Activated CD4-positive, alpha-beta T cell treated with anti-CD3 and anti-CD28 coated beads, Interleukin-2, amount 10 ng/mL, durations not matched to agents 7 days and 5 days (primary cell): Measurements from ENCODE around the gene SNTG2. TPM values are rescaled to one million over a fixed set of nuclear protein-coding genes. Genes with fewer than 3 reads are reported as not detected.

Experiments
- CTCF ChIA-PET: fragments of 350-600 bp; sonication (Branson Sonifier 250); formaldehyde crosslinking; loops from one replicate; lab custom pipeline; 2021; ENCODE audit warnings: antibody characterized with exemption; lab: Charles Lee
- POLR2A ChIA-PET: fragments of 350-600 bp; sonication (Branson Sonifier 250); formaldehyde crosslinking; loops from one replicate; lab custom pipeline; 2021; ENCODE audit warnings: antibody characterized with exemption; lab: Charles Lee
- DNase-seq: peaks from one replicate; pipeline ENCODE4 v3.0.0-alpha.2; 2020
- H3K27ac Mint-ChIP-seq: one replicate; pipeline ENCODE4 v1.8.0; 2021; ENCODE audit warnings: mild to moderate bottlenecking, moderate library complexity, mixed read lengths
- H3K27me3 Mint-ChIP-seq: one replicate; pipeline ENCODE4 v1.8.0; 2021; ENCODE audit warnings: mixed read lengths
- H3K36me3 Mint-ChIP-seq: one replicate; pipeline ENCODE4 v1.8.0; 2021; ENCODE audit warnings: low read depth, mixed read lengths
- H3K4me1 Mint-ChIP-seq: one replicate; pipeline ENCODE4 v1.8.0; 2021; ENCODE audit warnings: mixed read lengths
- H3K4me3 Mint-ChIP-seq: one replicate; pipeline ENCODE4 v1.8.0; 2021; ENCODE audit warnings: mild to moderate bottlenecking, moderate library complexity, mixed read lengths
- H3K9me3 Mint-ChIP-seq: one replicate; pipeline ENCODE4 v1.8.0; 2021; ENCODE audit warnings: mixed read lengths
- total RNA-seq, 2 experiments: library from RNA; stranded (reverse); gene quantifications; one replicate each; pipeline ENCODE4 v1.2.3, GENCODE V29; 2021

The SNTG2 gene
- total RNA-seq, 2 experiments from 2014 or later: not detected

GRCh38 chr2:946073-946948 is 4.3 kb upstream of the SNTG2 start:
- Mint-ChIP-seq H3K27me3 (peaks cover 18% of the 10 kb centered on the region), H3K4me3 (peak overlapping the region; percentile 4), H3K9me3 (peaks cover 8% of the 10 kb centered on the region), H3K4me1 (peaks cover 18% of the 10 kb centered on the region), H3K36me3 (peaks cover 2% of the 10 kb centered on the region), H3K27ac (no peak overlapping the region)
- ChIA-PET CTCF (no interaction called here), POLR2A (no interaction called here)
- DNase-seq: no peak

DNA sequence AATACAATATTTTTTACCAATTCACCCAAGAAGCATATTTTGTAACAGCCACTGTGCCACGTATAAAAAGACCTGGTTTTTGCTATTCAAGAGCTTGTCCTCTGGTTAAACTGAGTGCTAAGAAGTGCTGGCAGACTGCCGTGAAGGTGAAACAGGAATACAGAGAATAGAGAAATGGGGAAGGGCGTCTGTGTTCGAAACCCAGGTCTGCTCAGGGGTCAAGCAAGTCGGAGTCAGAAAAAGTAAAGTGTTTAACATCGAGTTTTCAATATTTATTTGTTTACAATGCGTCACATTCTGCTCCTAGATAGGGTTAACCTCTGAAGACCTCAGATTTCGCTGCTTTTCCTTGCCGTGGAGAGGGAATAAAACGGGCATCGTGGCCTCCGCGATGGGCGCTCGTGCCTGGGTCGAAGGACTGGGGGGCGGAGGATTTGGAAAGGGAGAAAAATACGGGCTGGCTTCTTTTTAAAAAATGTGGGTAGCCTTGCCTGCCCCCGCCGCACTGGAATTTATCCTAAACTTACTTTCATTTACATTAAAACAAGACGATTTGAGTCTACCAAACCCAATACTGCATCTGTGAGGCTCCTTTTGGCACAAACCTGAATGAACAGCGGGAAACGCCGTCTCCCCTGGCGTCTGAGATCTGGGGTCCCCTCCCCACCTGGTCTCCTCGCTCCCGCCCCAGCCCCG is 1.1 kb upstream of the SNTG2 start:
- ChIA-PET POLR2A (no interaction called here), CTCF (interaction anchor here (1.3 kb wide), 1 partner anchor 10 kb away, joined by 3 read pairs; no protein-coding TSS in a partner anchor)
- no peak for DNase-seq
- Mint-ChIP-seq H3K27me3 (peaks cover 44% of the 10 kb centered on the region), H3K4me1 (peaks cover 21% of the 10 kb centered on the region), H3K36me3 (no peaks in the 10 kb centered on the region), H3K9me3 (peaks cover 4% of the 10 kb centered on the region), H3K4me3 (peak overlapping the region; percentile 62), H3K27ac (no peak overlapping the region)

- H3K4me1 Mint-ChIP-seq: peaks cover 13% of the 10 kb centered on the region
- H3K27me3 Mint-ChIP-seq: peaks cover 52% of the 10 kb centered on the region
- H3K4me3 Mint-ChIP-seq: peak overlapping the region; percentile 62
- H3K27ac Mint-ChIP-seq: peak overlapping the region; percentile 71
- H3K9me3 Mint-ChIP-seq: no peaks in the 10 kb centered on the region
- DNase-seq: no peak
- no peaks in the 10 kb centered on the region for H3K36me3 Mint-ChIP-seq
- POLR2A ChIA-PET: no interaction called here
- CTCF ChIA-PET: interaction anchor here (1.3 kb wide), 1 partner anchor 8 kb away, joined by 3 read pairs; no protein-coding TSS in a partner anchor
Measured at GRCh38 chr2:951224-952006, 766 bp downstream of the SNTG2 start.

GRCh38 chr2:953408-953807 is 2.8 kb downstream of the SNTG2 start:
- H3K27me3 Mint-ChIP-seq: peaks cover 52% of the 10 kb centered on the region
- CTCF ChIA-PET: interaction anchor here (1.3 kb wide), 1 partner anchor 10 kb away, joined by 3 read pairs; no protein-coding TSS in a partner anchor
- H3K27ac Mint-ChIP-seq: no peak overlapping the region

DNA sequence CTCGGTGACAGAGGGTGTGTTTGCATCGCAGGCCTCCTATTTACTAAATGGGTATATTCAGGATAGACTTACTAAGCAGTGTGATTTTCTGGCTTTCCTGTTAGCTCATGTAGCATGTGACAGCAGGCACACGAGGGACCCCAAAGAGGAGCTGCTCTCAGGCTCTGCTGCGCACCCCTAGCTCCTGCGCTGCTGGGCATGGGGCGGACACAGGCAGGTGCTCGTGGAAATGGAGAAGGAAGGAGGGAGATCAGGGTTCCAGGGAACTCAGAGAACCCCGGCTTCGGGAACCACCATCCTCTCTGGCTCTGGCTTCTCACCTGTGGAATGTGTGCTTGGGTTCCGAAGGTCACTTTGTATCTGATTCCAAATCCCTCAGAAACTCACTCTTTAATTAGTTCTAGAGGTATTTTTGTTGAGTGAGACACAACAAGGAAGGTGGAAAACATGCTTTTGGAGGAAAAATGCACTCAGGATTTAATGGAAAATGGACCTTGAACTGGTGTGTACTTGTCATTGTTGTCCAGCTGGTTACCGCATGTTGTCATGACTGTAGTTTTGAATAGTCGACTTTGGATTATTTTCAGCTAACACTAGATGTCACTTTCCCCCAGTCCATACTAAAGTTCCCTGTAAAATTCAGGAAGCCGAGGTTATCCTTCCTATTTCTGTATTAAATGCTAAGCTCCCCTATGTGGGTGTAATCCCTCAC is 3.5 kb downstream of the SNTG2 start:
- CTCF ChIA-PET: interaction anchor here (0.7 kb wide), 1 partner anchor 106 kb away, joined by 3 read pairs; no protein-coding TSS in a partner anchor
- Mint-ChIP-seq H3K4me3 (no peak overlapping the region), H3K27me3 (peaks cover 51% of the 10 kb centered on the region), H3K27ac (no peak overlapping the region), H3K36me3 (no peaks in the 10 kb centered on the region), H3K9me3 (no peaks in the 10 kb centered on the region), H3K4me1 (peaks cover 10% of the 10 kb centered on the region)
- no peak for DNase-seq
- POLR2A ChIA-PET: interaction anchor here (0.6 kb wide), 1 partner anchor 88 kb away, joined by 3 read pairs; no protein-coding TSS in a partner anchor

More at GRCh38 chr2:953408-953807, 2.8 kb downstream of the SNTG2 start:
- Mint-ChIP-seq H3K4me1 (peaks cover 10% of the 10 kb centered on the region), H3K9me3 (no peaks in the 10 kb centered on the region), H3K4me3 (no peak overlapping the region), H3K36me3 (no peaks in the 10 kb centered on the region)
- POLR2A ChIA-PET: interaction anchor here (0.8 kb wide), 1 partner anchor 1716 kb away, joined by 3 read pairs; no protein-coding TSS in a partner anchor
- DNase-seq: no peak

GRCh38 chr2:954687-955000 is 4.0 kb downstream of the SNTG2 start:
- Mint-ChIP-seq H3K9me3 (no peaks in the 10 kb centered on the region), H3K27me3 (peaks cover 47% of the 10 kb centered on the region), H3K4me1 (peaks cover 5% of the 10 kb centered on the region), H3K27ac (no peak overlapping the region), H3K36me3 (no peaks in the 10 kb centered on the region), H3K4me3 (no peak overlapping the region)
- no peak for DNase-seq
- CTCF ChIA-PET: interaction anchor here (0.7 kb wide), 1 partner anchor 107 kb away, joined by 3 read pairs; no protein-coding TSS in a partner anchor
- POLR2A ChIA-PET: interaction anchor here (0.6 kb wide), 1 partner anchor 89 kb away, joined by 3 read pairs; no protein-coding TSS in a partner anchor

GRCh38 chr2:955829-956731 is 5.4 kb downstream of the SNTG2 start:
- CTCF ChIA-PET: no interaction called here

GRCh38 chr2:959457-959856 is 8.8 kb downstream of the SNTG2 start:
- no peaks in the 10 kb centered on the region for H3K36me3 Mint-ChIP-seq
- ChIA-PET CTCF (interaction anchor here (1.1 kb wide), 1 partner anchor 9 kb away, joined by 3 read pairs; the partner anchor contains the start of gene SNTG2), POLR2A (no interaction called here)
- no peak overlapping the region for H3K4me3 Mint-ChIP-seq
- H3K27me3 Mint-ChIP-seq: peaks cover 21% of the 10 kb centered on the region
- no peak overlapping the region for H3K27ac Mint-ChIP-seq
- H3K9me3 Mint-ChIP-seq: no peaks in the 10 kb centered on the region
- DNase-seq: no peak
- H3K4me1 Mint-ChIP-seq: no peaks in the 10 kb centered on the region

More at GRCh38 chr2:955829-956731, 5.4 kb downstream of the SNTG2 start:
- Mint-ChIP-seq H3K4me1 (peaks cover 3% of the 10 kb centered on the region), H3K36me3 (no peaks in the 10 kb centered on the region), H3K4me3 (no peak overlapping the region), H3K27me3 (peaks cover 45% of the 10 kb centered on the region), H3K9me3 (no peaks in the 10 kb centered on the region), H3K27ac (no peak overlapping the region)
- DNase-seq: no peak
- POLR2A ChIA-PET: no interaction called here

- no peaks in the 10 kb centered on the region for H3K4me1 Mint-ChIP-seq
- no peaks in the 10 kb centered on the region for H3K9me3 Mint-ChIP-seq
- peaks cover 16% of the 10 kb centered on the region for H3K27me3 Mint-ChIP-seq
- no peak overlapping the region for H3K4me3 Mint-ChIP-seq
- no peak overlapping the region for H3K27ac Mint-ChIP-seq
- CTCF ChIA-PET: interaction anchor here (0.6 kb wide), 1 partner anchor 171 kb away, joined by 3 read pairs; no protein-coding TSS in a partner anchor
- no peak for DNase-seq
- H3K36me3 Mint-ChIP-seq: no peaks in the 10 kb centered on the region
- POLR2A ChIA-PET: interaction anchor here (0.6 kb wide), 1 partner anchor 20 kb away, joined by 3 read pairs; no protein-coding TSS in a partner anchor
Measured at GRCh38 chr2:960061-960736, 9.6 kb downstream of the SNTG2 start.

DNA sequence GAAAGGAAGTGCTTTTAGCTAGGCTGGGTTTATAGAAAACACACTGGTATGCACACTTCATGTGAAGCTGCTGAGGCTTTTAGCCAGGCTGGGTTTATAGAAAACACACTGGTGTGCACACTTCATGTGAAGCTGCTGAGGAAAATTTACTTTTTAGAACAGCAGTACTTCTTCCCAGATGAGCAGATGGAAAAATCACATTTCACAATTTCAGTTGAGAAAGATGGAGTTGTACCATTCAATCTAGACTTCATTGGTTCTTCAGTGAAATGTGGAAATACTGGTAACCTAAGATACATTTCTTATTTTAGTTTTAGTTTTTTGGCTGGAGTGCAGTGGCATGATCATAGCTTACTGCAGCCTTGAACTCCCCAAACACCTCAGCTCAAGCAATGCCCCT is 11.1 kb downstream of the SNTG2 start:
- ChIA-PET CTCF (no interaction called here), POLR2A (no interaction called here)
- Mint-ChIP-seq H3K4me3 (no peak overlapping the region), H3K27ac (no peak overlapping the region), H3K4me1 (no peaks in the 10 kb centered on the region), H3K9me3 (no peaks in the 10 kb centered on the region), H3K27me3 (peaks cover 12% of the 10 kb centered on the region), H3K36me3 (no peaks in the 10 kb centered on the region)
- no peak for DNase-seq

DNA sequence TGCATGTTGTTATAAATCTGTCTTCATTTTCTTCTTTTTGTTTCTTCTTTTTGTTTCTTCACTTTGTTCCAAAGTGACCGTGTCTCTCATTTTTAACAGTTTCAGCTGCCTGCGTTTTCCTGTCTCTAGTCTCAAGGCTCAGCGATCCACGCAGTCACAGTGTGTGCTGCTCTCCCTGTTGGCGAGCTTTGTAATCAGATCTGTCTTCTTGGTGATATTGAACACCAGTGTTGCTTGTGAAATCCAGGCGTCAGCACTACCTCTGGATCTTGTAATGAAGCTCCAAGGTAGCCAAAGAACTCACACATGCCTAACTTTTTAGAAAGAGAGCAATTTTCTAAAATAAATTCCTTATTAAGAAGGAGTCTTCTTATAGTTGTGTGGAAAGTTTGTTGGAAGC is 13.2 kb downstream of the SNTG2 start:
- Mint-ChIP-seq H3K4me3 (no peak overlapping the region), H3K4me1 (no peaks in the 10 kb centered on the region), H3K27me3 (peaks cover 16% of the 10 kb centered on the region), H3K9me3 (no peaks in the 10 kb centered on the region), H3K36me3 (no peaks in the 10 kb centered on the region), H3K27ac (no peak overlapping the region)
- DNase-seq: no peak
- ChIA-PET CTCF (no interaction called here), POLR2A (no interaction called here)
